Measurements from ENCODE around the gene USO1.
A peak's percentile ranks its signal among the peaks of the same experiment; 100 is the strongest.
"Not testable (repeated sequence)": the region's sequence is repeated elsewhere in the genome, so short reads cannot be mapped to it uniquely, and the experiment has no call there.

Gene USO1

GRCh38 chr4:75724066-75724866 is at the start of gene USO1:
Gene USO1, plus strand, starts transcription at chr4:75724577. Its CDS starts 243 bp downstream, at chr4:75724820.
- peak; percentile 47 to 99 (median 97) for DNase-seq

DNA sequence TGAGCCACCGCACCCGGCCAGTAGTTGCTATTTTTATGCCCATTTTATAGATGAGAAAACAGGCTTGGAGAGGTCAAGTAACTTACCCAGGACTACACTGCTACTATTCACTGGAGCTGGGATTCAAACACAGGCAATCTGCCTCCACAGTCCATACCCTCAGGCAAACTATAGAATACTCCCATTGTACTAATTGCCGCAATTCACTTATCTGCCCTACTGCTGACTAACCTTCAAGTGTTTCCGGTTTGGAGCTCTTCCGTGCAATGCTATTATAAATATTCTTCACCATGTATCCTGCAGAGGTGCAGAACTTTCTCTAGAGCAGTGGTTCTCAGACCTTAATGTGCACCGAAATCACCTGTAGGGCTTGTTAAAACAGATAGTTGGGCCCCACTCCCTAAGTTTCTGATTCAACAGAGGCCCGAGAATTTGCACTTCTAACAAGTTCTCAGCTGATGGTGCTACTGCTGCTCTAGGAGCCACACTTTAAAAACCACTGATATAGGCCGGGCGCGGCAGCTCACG is 49.3 kb upstream of the USO1 start:
- no peak for DNase-seq

DNA sequence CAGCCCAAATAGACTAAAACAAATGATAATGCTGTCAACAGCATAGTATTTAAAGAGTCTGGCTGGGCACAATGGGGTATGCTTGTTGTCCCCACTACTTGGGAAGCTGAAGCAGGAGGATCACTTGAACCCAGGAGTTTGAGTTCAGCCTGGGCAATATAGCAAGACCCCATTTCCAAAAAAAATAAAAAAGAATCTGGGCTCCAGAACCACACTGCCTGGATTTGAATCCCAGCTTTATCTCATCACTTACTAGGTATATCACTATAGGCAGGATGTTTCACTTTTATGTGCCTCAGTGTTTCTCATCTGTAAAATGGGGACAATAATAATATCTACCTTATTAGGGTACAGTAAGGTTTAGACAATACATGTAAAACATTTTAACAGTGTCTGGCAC is 45.9 kb upstream of the USO1 start:
- no peak for DNase-seq

DNA sequence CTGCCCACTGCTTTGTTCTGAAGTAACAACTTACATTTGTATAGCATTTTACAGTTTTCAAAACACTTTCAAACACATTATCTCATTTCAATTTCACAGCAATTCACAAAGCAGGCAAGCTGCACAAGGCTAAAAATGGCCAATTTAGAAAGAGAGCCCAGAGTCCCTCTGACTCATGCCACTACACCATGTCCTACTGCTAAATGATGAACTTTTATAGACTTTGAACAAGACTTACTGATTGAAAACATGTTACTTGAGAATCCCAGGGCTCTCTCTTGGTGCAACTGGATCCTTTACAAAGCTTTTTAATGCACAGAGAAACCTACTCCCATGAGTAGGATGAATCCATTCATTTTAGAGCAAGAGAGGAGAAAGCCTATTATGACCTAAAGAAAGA is 45.4 kb upstream of the USO1 start:
- no peak for DNase-seq

GRCh38 chr4:75679876-75680575 is 44.4 kb upstream of the USO1 start:
- DNase-seq = no peak

DNA sequence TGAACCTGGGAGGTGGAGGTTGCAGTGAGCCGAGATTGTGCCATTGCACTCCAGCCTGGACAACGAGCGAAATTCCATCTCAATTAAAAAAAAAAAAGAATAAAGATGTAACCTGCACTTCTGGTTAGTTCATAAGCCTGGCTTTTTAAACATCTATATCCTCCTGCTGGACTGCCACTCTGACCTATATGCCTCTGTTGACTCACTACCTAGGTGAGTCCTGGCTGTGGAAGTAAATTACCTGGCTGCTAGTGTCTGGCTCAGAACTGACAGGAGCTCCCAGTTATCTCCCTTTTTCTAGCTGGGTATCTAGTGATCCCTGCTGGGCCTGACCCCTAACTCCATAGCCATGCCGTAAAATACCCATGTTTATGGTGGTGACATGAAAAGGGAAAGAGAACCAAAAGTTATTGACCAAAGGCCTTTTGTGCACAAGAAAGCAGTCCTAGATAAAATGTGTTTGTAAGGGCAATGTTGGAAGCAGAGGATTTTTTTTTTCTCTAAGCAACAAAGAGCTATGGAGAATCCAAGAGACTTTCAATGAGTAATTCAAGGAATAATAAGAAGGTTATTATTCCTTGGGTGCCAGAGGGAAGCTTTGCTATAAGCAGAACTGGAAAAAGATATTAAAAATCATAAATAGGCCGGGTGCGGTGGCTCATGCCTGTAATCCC is 40.8 kb upstream of the USO1 start:
- DNase-seq = no peak

GRCh38 chr4:75685546-75686189 is 38.7 kb upstream of the USO1 start:
- no peak for DNase-seq

DNA sequence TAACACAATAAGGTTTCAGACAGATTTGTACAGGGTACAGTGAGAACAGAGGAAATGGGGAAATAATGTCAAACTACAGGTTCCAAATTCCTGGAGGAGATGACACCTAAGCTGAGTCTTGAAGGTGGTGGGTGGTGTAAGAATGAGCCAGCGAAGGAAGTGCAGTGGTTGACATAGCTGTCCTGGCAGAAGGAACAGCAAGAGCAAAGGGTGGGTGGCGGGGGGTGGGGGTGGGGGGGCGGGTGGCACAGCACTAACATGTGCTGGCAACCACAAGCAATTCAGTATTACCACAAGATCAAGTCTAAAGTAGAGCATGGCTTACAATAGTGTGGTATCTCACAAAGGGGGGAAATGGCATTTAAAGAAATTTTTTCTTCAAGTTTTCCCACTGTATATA is 38.0 kb upstream of the USO1 start:
- no peak for DNase-seq

- DNase-seq = not testable (repeated sequence)
Measured at GRCh38 chr4:75687125-75687524, 37.3 kb upstream of the USO1 start.

DNA sequence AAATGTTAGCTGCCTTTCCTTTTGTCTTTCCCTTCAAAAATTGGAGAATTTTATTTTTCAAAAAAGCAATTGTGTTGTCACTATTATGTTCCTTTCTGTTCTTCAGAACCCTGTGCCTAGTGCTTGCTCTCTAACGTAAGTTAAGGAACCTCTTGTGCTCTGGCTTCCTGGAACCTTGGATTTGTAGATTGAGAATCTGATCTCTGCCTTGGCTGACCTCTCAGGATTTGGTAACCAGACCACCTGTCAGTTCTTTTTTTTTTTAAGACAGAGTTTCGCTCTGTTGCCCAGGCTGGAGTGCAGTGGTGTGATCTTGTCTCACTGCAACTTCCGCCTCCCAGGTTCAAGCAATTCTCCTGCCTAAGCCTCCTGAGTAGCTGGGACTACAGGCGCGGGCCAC is 32.3 kb upstream of the USO1 start:
- not testable (repeated sequence) for DNase-seq

DNA sequence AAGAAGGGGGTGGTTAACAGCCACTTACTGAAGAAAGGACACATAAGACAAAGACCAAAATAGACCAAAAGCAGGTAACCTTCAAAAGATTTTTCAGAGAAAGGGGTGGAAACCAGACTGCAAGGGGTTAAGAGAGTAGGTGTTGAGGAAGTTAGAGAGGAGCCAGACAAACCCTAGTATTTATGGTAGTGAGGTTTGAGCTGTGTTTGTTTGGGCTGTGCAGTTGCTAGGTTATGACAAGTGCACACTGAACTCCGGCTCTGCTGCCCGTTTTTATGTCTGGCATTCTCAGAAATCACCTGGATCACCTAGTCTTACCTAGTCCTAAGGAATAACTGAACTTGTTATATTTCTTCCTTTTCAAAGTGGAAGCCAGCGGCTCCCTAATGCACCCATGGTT is 28.3 kb upstream of the USO1 start:
- no peak for DNase-seq

DNA sequence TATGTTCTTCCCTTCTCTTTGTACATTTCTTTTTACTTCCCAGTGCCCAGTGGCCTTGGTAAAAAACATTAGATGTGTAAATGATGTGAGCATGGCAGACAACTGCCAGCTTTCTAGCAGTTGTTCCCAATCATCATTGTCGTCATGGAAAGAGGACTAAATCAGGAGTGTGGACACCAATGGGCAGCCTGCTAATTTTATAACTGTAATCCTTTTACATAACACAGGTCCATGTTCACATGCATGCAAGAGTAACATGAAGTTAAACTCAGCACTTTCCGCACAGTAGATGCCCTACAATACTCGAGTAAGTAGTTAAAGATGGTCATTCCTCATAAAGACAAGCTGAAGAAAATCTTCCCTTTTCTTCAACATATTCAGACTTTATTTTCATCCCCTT is 27.8 kb upstream of the USO1 start:
- DNase-seq = no peak

GRCh38 chr4:75698162-75698962 is 26.0 kb upstream of the USO1 start:
- DNase-seq = peak in 1 of 56 donors; percentile 10

- DNase-seq = no peak
Measured at GRCh38 chr4:75698963-75699228, 25.5 kb upstream of the USO1 start.

- DNase-seq = no peak
Measured at GRCh38 chr4:75699299-75699698, 25.1 kb upstream of the USO1 start.

DNA sequence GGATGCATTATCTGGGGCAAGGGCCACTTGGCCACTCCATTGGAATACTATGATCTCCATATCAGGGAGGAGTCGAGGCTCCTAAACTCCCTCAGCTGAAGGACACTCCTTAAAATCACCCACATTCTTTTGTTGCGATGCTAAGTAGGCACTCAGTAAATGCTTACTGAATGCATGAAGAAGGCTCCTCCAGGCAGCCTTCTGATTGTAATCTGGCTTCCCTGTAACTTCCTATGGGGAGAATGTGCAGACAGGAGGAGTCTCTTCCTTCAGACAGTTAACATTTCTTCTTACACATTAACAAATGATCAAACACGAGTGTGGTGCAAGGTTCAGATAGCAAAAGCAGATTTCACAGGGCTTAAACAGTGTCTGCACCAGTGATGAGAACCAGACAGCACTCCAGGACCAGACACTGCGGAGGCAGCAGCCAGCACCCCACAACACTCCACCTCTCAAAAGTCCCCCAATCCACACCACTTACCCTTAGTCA is 21.4 kb upstream of the USO1 start:
- DNase-seq = no peak

- no peak for DNase-seq
Measured at GRCh38 chr4:75705198-75705977, 19.0 kb upstream of the USO1 start.

DNA sequence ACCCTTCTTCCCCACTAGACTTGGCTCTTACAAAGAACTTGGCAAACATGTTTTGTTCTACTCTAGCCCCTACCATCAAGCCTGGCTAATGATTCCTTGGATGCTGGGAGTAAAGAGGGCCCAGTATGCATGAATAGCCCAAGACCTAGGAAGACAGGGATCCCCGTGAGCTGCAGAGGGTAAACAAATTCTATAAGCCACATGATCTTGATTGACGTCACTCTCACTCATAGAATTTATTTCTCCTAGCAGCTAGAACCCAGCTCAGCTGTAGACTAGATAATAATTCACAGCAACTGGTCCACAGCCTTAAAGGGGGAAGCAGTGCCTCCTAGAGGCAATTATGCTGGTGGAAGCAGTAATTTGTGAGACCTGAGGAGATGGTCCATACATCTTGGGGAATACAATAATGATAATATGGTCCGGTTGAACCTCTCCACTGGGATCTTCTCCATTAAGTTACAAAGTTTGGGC is 16.1 kb upstream of the USO1 start:
- DNase-seq = no peak

DNA sequence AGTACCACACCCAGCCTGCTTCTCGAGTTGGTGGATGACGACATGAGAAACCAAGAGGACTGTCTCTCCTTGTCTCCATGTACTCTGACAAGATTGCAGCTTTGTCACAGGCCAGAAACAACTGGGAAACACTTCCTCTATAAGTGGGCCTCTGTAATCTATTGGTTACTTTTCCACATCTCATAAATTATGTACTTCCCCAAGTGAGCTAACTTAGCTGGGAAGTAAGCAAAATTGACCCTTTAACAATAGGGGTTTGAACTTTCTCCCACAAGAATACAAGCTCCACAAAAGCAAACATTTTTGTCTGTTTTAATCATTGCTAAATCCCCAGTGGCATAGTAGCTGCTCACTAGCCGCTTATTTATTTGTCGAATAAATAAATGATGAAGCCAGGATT is 14.1 kb upstream of the USO1 start:
- DNase-seq = no peak

DNA sequence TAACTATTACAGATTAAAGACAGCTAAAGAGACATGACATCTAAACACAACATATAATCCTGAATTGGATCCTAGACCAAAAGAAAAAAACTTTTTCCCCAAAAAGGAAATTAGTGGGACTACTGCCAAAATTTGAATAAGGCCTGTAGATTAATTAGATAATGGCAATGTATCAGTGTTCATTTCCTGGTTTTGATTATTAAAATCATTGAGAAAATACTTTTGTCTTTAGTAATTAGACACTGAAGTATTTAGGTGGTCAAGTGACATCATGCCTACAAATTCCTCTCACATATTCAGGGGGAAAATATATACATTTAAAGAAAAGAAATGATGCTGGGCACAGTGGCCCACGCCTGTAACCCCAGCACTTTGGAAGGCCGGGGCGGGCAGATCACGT is 10.4 kb upstream of the USO1 start:
- no peak for DNase-seq
